Loucy (cell line): ENCODE measurements around the gene CASKIN2.

Experiments
- H2AFZ ChIP-seq: fragments of 200-600 bp; sonication (generic); 2 replicates; pipeline ENCODE4 v1.6.0; 2016; ENCODE audit warnings: antibody characterized with exemption, mild to moderate bottlenecking, low read length, moderate library complexity
- H3F3A ChIP-seq: fragments of 200-600 bp; 2 replicates; pipeline ENCODE4 v1.6.0; 2016; ENCODE audit warnings: antibody characterized with exemption, low read depth, mild to moderate bottlenecking
- H3K27me3 ChIP-seq: fragments of 200-600 bp; sonication (generic); 2 replicates; pipeline ENCODE4 v1.6.1; 2014; ENCODE audit warnings: low read length, mild to moderate bottlenecking; ENCODE audit not compliant: insufficient read depth, poor library complexity, severe bottlenecking
- H3K36me3 ChIP-seq: fragments of 200-600 bp; sonication (generic); 2 replicates; pipeline ENCODE4 v1.6.1; 2016; ENCODE audit warnings: low read length; ENCODE audit not compliant: insufficient read depth
- H3K4me1 ChIP-seq: fragments of 200-600 bp; sonication (generic); 2 replicates; pipeline ENCODE4 v1.5.1; 2014; ENCODE audit warnings: low read length, mild to moderate bottlenecking; ENCODE audit not compliant: insufficient read depth, poor library complexity, severe bottlenecking
- H3K4me2 ChIP-seq: fragments of 200-600 bp; sonication (generic); 2 replicates; pipeline ENCODE4 v1.6.0; 2014; ENCODE audit warnings: antibody characterized with exemption, low read length, low read depth, mild to moderate bottlenecking; ENCODE audit not compliant: poor library complexity, severe bottlenecking
- H3K4me3 ChIP-seq: fragments of 200-600 bp; sonication (generic); 2 replicates; pipeline ENCODE4 v1.5.1; 2014; ENCODE audit warnings: low read length, mild to moderate bottlenecking, mixed read lengths; ENCODE audit not compliant: poor library complexity, severe bottlenecking
- H3K79me2 ChIP-seq: fragments of 200-600 bp; sonication (generic); 2 replicates; pipeline ENCODE4 v1.6.1; 2014; ENCODE audit warnings: low read length; ENCODE audit not compliant: insufficient read depth
- H3K9ac ChIP-seq: fragments of 200-600 bp; sonication (generic); 2 replicates; pipeline ENCODE4 v1.6.0; 2014; ENCODE audit warnings: mild to moderate bottlenecking, low read depth, low read length, moderate library complexity; ENCODE audit not compliant: poor library complexity, severe bottlenecking
- H3K9me2 ChIP-seq: fragments of 200-600 bp; sonication (generic); replicated peaks from 2 replicates; pipeline ENCODE4 v1.6.1; 2016; ENCODE audit warnings: low read depth, low read length, mixed read lengths
- H3K9me3 ChIP-seq: fragments of 200-600 bp; sonication (generic); 2 replicates; pipeline ENCODE4 v1.6.1; 2014; ENCODE audit warnings: mild to moderate bottlenecking, antibody characterized with exemption, low read length, low read depth; ENCODE audit not compliant: insufficient read depth
- H4K20me1 ChIP-seq: fragments of 200-600 bp; sonication (generic); 2 replicates; pipeline ENCODE4 v1.6.0; 2014; ENCODE audit warnings: antibody characterized with exemption, low read length, mild to moderate bottlenecking; ENCODE audit not compliant: insufficient read depth, poor library complexity, severe bottlenecking
- CTCF ChIP-seq: fragments of 200-600 bp; sonication (generic); conservative IDR thresholded peaks from 2 replicates; pipeline ENCODE4 v1.5.1; 2014; ENCODE audit warnings: mild to moderate bottlenecking, antibody characterized with exemption, low read length
- EZH2phosphoT487 ChIP-seq: fragments of 200-600 bp; IDR thresholded peaks from 2 replicates; pipeline ENCODE4 v1.6.1; 2018; ENCODE audit warnings: antibody characterized with exemption, mild to moderate bottlenecking, moderate library complexity, borderline replicate concordance

The CASKIN2 gene

GRCh38 chr17:75504347-75505151 lies 10.8 kb downstream of the CASKIN2 start:
- no peak overlapping the region for H3K9ac ChIP-seq
- no peaks in the 10 kb centered on the region for H3K27me3 ChIP-seq
- H3K36me3 ChIP-seq, result peaks cover 4% of the 10 kb centered on the region; the same call in 1 of the 2 replicates
- TF ChIP-seq CTCF (peak; percentile 65), EZH2phosphoT487 (no peak)
- no peaks in the 10 kb centered on the region for H4K20me1 ChIP-seq
- H3K4me2 ChIP-seq, result no peak overlapping the region
- H2AFZ ChIP-seq, result no peak overlapping the region
- H3K4me1 ChIP-seq, result no peaks in the 10 kb centered on the region
- H3F3A ChIP-seq, result no peaks in the 10 kb centered on the region
- no peaks in the 10 kb centered on the region for H3K9me2 ChIP-seq
- H3K79me2 ChIP-seq, result no peaks in the 10 kb centered on the region
- H3K9me3 ChIP-seq, result no peaks in the 10 kb centered on the region
- no peak overlapping the region for H3K4me3 ChIP-seq

GRCh38 chr17:75503976-75504346 lies 11.4 kb downstream of the CASKIN2 start:
- Histone ChIP-seq H3K27me3 (no peaks in the 10 kb centered on the region), H3K4me3 (no peak overlapping the region), H3K4me1 (no peaks in the 10 kb centered on the region), H3K79me2 (no peaks in the 10 kb centered on the region), H3K9me3 (no peaks in the 10 kb centered on the region), H4K20me1 (no peaks in the 10 kb centered on the region), H3K36me3 (peaks cover 4% of the 10 kb centered on the region; the same call in 1 of the 2 replicates), H2AFZ (no peak overlapping the region), H3F3A (no peaks in the 10 kb centered on the region), H3K9me2 (no peaks in the 10 kb centered on the region), H3K9ac (no peak overlapping the region), H3K4me2 (no peak overlapping the region)
- TF ChIP-seq EZH2phosphoT487, result no peak
- TF ChIP-seq CTCF, result no peak

GRCh38 chr17:75503337-75503950 lies 11.9 kb downstream of the CASKIN2 start:
- Histone ChIP-seq H4K20me1 (no peaks in the 10 kb centered on the region), H3K79me2 (no peaks in the 10 kb centered on the region), H3K4me3 (no peak overlapping the region), H3K4me1 (no peaks in the 10 kb centered on the region), H2AFZ (no peak overlapping the region), H3K36me3 (peaks cover 4% of the 10 kb centered on the region; the same call in 1 of the 2 replicates), H3K9me3 (no peaks in the 10 kb centered on the region), H3K27me3 (no peaks in the 10 kb centered on the region), H3F3A (no peaks in the 10 kb centered on the region), H3K9ac (no peak overlapping the region), H3K4me2 (no peak overlapping the region), H3K9me2 (no peaks in the 10 kb centered on the region)
- no peak for TF ChIP-seq CTCF
- TF ChIP-seq EZH2phosphoT487, result no peak
